Frontal cortex (tissue), 4 donors: ENCODE measurements around the gene LTO1. TPM values are rescaled to one million over a fixed set of nuclear protein-coding genes. Genes with fewer than 3 reads are reported as not detected.

Experiments
- DNase-seq, 2 donors: peaks; one replicate each; pipeline ENCODE4 v3.0.0; 2012; ENCODE audit warnings: low spot score in 2 of 2
- FAIRE-seq: peaks from 2 replicates; lab custom pipeline; 2012; peaks lifted over from hg19 to GRCh38; lab: Jason Lieb, UNC
- total RNA-seq: library from RNA; depleted of rRNA; stranded (reverse); fragments of >200 nt; gene quantifications from one replicate; pipeline ENCODE4 v1.2.3, GENCODE V29; 2014
- donor health status: control.
- donor health status: control.
- donor health status: control.

The LTO1 gene
- total RNA-seq, 1 donor from 2014 or later, result 17.1 TPM

GRCh38 chr11:69650081-69650831, 24.9 kb downstream of the LTO1 start:
- FAIRE-seq (no peak), DNase-seq (no peak)

- no peak for DNase-seq
- no peak for FAIRE-seq
These were observed 25.6 kb downstream of the LTO1 start for GRCh38 chr11:69649576-69649900.

GRCh38 chr11:69648679-69649575, 26.2 kb downstream of the LTO1 start:
- FAIRE-seq (no peak), DNase-seq (no peak)

GRCh38 chr11:69647761-69648497, 27.2 kb downstream of the LTO1 start:
- DNase-seq (no peak), FAIRE-seq (no peak)

- FAIRE-seq (no peak), DNase-seq (no peak)
These were observed 27.8 kb downstream of the LTO1 start for GRCh38 chr11:69647390-69647748.

GRCh38 chr11:69646493-69647389, 28.4 kb downstream of the LTO1 start:
- FAIRE-seq, result no peak
- no peak for DNase-seq

- DNase-seq, result no peak
- FAIRE-seq, result no peak
These were observed 29.2 kb downstream of the LTO1 start for GRCh38 chr11:69645801-69646492.

GRCh38 chr11:69644962-69645675, 30.0 kb downstream of the LTO1 start:
- FAIRE-seq, result no peak
- no peak for DNase-seq

GRCh38 chr11:69644071-69644961, 30.8 kb downstream of the LTO1 start:
- FAIRE-seq (no peak), DNase-seq (peak; percentile 60 to 72)

- FAIRE-seq, result no peak
- DNase-seq, result no peak
These were observed 31.5 kb downstream of the LTO1 start for GRCh38 chr11:69643646-69644045.

- DNase-seq (peak; percentile 88 to 90), FAIRE-seq (no peak)
These were observed 32.1 kb downstream of the LTO1 start for GRCh38 chr11:69642913-69643632.

GRCh38 chr11:69642549-69642912, 32.6 kb downstream of the LTO1 start:
- FAIRE-seq, result no peak
- DNase-seq, result peak in 1 of 2 donors; percentile 61

GRCh38 chr11:69641681-69642548, 33.2 kb downstream of the LTO1 start:
- FAIRE-seq, result no peak

GRCh38 chr11:69640995-69641581, 34.1 kb downstream of the LTO1 start, which contains the start of gene CCND1:
TSS of gene CCND1 (plus strand) at chr11:69641156. CDS start at chr11:69641314, 158 bp downstream.
- FAIRE-seq (no peak), DNase-seq (peak; percentile 72 to 73)

More at GRCh38 chr11:69641681-69642548, 33.2 kb downstream of the LTO1 start:
- no peak for DNase-seq

GRCh38 chr11:69640260-69640994, 34.7 kb downstream of the LTO1 start:
- no peak for FAIRE-seq
- no peak for DNase-seq
